Thoracic aorta (tissue), 2 donors: ENCODE results near the gene LPAR1. TPM values are rescaled to one million over a fixed set of nuclear protein-coding genes. Genes with fewer than 3 reads are reported as not detected.

Experiments
- ATAC-seq: fragments of 150-250 bp; one replicate; pipeline ENCODE4 v1.8.0; 2017; ENCODE audit warnings: low read depth; ENCODE audit not compliant: insufficient number of reproducible peaks, low FRiP score
- DNase-seq: peaks from one replicate; pipeline ENCODE4 v3.0.0-alpha.2; 2020; ENCODE audit warnings: low spot score
- H3K27ac ChIP-seq, 2 donors: fragments of 200-600 bp; sonication (generic); 1 replicate in 1 of 2; 2 replicates in 1 of 2; pipeline ENCODE4 v1.5.1; 2016; ENCODE audit warnings: mild to moderate bottlenecking in 2 of 2, moderate library complexity in 2 of 2
- H3K27me3 ChIP-seq: fragments of 200-600 bp; sonication (generic); replicated peaks from 2 replicates; pipeline ENCODE4 v1.6.0; 2016; ENCODE audit warnings: mild to moderate bottlenecking; ENCODE audit not compliant: insufficient read depth
- H3K36me3 ChIP-seq: fragments of 200-600 bp; sonication (generic); one replicate; pipeline ENCODE4 v1.5.1; 2016
- H3K4me1 ChIP-seq, 2 donors: fragments of 200-600 bp; sonication (generic); 1 replicate in 1 of 2; 2 replicates in 1 of 2; pipeline versions ENCODE4 v1.5.1 to v1.6.0; 2016; ENCODE audit warnings: low read depth in 2 of 2, mild to moderate bottlenecking in 1 of 2; ENCODE audit not compliant: control insufficient read depth in 1 of 2
- H3K4me3 ChIP-seq: fragments of 200-600 bp; sonication (generic); 2 replicates; pipeline ENCODE4 v1.5.1; 2016; ENCODE audit warnings: mild to moderate bottlenecking
- H3K9me3 ChIP-seq: fragments of 200-600 bp; sonication (generic); 2 replicates; pipeline ENCODE4 v1.5.1; 2016
- total RNA-seq, 2 donors: library from RNA; depleted of rRNA; stranded (reverse); fragments of >200 nt; gene quantifications; one replicate each; pipeline versions ENCODE4 v1.1.0 to v1.2.3, GENCODE V29; 2016
- TF ChIP-seq, protein P1 (sequence below): fragments of 200-600 bp; sonication (generic); IDR thresholded peaks from one replicate; pipeline ENCODE4 v1.5.1; 2019; ENCODE audit warnings: antibody characterized with exemption

The LPAR1 gene
- total RNA-seq, 2 donors from 2014 or later: 85.1 to 94.0 TPM

DNA sequence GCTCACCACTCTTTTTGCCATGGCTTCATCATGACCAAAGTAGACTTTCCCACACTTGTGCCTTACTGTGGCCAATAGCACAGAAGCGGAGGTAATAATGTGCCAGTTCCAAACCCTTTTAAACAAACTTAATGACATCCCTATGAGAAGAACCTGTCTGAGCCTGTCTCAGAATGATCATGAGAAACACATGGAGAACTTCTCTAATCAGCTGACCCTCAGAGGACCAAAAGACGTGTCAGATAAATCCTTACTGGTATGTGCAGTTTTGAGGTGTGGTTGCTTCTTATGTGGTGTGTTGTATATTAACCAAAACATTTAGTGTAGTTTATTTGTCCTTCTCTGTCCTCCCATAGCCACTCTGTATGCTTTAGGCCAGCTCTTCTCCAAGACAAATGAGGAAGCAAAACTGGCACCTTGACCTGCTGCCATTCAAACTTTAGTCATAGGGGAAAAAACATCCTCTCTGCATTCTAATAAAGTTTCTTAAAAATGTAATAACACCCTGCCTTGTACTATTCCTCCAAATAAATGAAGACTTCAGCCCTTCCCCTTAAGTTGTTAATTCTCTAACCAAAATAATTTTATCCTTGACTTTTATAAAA is 200.8 kb downstream of the LPAR1 start:
- Histone ChIP-seq H3K27me3 (no peaks in the 10 kb centered on the region), H3K4me3 (no peak overlapping the region), H3K4me1 (peaks cover 0 to 4% of the 10 kb centered on the region in 2 donors), H3K27ac (no peak overlapping the region), H3K9me3 (no peaks in the 10 kb centered on the region), H3K36me3 (no peaks in the 10 kb centered on the region)
- ATAC-seq (no peak), DNase-seq (no peak)
- TF ChIP-seq, protein P1, sequence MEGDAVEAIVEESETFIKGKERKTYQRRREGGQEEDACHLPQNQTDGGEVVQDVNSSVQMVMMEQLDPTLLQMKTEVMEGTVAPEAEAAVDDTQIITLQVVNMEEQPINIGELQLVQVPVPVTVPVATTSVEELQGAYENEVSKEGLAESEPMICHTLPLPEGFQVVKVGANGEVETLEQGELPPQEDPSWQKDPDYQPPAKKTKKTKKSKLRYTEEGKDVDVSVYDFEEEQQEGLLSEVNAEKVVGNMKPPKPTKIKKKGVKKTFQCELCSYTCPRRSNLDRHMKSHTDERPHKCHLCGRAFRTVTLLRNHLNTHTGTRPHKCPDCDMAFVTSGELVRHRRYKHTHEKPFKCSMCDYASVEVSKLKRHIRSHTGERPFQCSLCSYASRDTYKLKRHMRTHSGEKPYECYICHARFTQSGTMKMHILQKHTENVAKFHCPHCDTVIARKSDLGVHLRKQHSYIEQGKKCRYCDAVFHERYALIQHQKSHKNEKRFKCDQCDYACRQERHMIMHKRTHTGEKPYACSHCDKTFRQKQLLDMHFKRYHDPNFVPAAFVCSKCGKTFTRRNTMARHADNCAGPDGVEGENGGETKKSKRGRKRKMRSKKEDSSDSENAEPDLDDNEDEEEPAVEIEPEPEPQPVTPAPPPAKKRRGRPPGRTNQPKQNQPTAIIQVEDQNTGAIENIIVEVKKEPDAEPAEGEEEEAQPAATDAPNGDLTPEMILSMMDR: no peak

DNA sequence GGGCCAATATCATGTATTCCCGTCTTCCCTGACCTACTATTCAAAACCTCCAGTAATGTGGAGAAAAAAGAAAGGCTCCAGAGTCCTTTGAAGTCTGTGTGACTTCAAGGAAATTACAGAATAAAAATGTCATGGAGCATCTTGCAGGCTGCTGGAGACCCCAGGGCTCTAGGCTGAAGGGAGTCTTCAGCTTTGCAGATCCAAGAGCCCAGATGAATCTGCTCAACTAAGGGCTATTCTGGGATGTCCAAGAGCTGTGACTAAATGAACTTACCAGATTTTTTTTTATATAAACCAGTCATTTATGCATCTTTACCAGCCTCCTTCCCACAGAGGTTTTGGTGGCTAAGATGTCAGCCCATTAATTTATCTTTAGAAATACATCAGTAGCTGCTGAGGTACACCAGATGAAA is 202.4 kb downstream of the LPAR1 start:
- ATAC-seq (no peak), DNase-seq (no peak)
- H3K36me3 ChIP-seq: no peaks in the 10 kb centered on the region
- H3K4me1 ChIP-seq: peaks cover 0 to 4% of the 10 kb centered on the region in 2 donors
- H3K27ac ChIP-seq: no peak overlapping the region
- no peaks in the 10 kb centered on the region for H3K9me3 ChIP-seq
- TF ChIP-seq, protein P1: no peak
- no peaks in the 10 kb centered on the region for H3K27me3 ChIP-seq
- H3K4me3 ChIP-seq: no peak overlapping the region

DNA sequence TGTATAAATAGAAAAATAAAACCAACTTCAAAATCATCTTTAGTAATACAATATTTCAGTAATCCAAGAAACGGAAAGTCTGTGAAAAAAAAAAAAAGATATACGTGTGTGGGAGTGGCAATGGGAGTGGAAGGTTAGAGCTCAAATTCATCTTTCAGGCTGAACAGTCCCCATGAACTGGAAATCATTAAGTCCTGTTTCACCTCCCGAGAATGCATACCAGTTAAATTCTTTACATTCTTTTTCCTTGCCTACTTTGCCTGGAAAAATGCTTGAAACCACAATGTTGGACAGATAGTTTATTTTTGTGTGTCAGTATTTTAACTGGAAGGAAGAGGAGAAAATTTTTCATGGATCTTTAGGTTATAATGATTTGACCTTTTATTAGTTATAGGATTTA is 202.9 kb downstream of the LPAR1 start:
- no peak overlapping the region for H3K4me3 ChIP-seq
- DNase-seq (no peak), ATAC-seq (no peak)
- no peaks in the 10 kb centered on the region for H3K27me3 ChIP-seq
- H3K27ac ChIP-seq: no peak overlapping the region
- no peaks in the 10 kb centered on the region for H3K36me3 ChIP-seq
- TF ChIP-seq, protein P1: no peak
- peaks cover 0 to 4% of the 10 kb centered on the region in 2 donors for H3K4me1 ChIP-seq
- no peaks in the 10 kb centered on the region for H3K9me3 ChIP-seq

DNA sequence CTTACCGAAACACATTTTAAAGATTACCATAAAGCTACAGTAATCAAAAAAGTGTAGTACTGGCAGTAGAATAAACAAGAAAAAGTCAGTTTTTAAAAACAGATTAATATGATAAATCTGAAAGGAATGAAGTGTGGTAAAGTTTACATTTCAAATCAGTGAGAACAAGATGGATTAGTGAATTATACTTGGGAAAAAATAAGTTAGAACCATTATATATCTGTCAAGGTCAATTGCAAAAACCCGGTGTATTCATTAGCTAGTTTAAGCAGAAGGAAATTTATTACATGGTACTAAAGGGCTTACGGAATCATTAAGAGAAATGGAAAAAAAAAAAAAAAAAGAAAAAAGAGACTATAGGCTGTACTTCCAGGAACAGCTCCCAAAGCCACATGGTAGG is 205.3 kb downstream of the LPAR1 start:
- no peak for ATAC-seq
- no peaks in the 10 kb centered on the region for H3K9me3 ChIP-seq
- H3K4me3 ChIP-seq: no peak overlapping the region
- no peak for DNase-seq
- H3K36me3 ChIP-seq: no peaks in the 10 kb centered on the region
- H3K27ac ChIP-seq: no peak overlapping the region
- no peaks in the 10 kb centered on the region for H3K27me3 ChIP-seq
- peaks cover 6 to 15% of the 10 kb centered on the region in 2 donors for H3K4me1 ChIP-seq
- TF ChIP-seq, protein P1: no peak

GRCh38 chr9:110830495-110830894 is 207.8 kb downstream of the LPAR1 start:
- Histone ChIP-seq H3K9me3 (no peaks in the 10 kb centered on the region), H3K4me3 (no peak overlapping the region), H3K27ac (no peak overlapping the region), H3K27me3 (no peaks in the 10 kb centered on the region), H3K36me3 (no peaks in the 10 kb centered on the region), H3K4me1 (peaks cover 3 to 19% of the 10 kb centered on the region in 2 donors)
- ATAC-seq: no peak
- DNase-seq: no peak
- TF ChIP-seq, protein P1: no peak
